K562 (cell line): Measurements from ENCODE around the gene NLRP9.

ENCODE experiments used
- ATF3 ChIP-seq, 2 experiments: fragments of 450-650 bp in 1 of 2; sonication (generic) in 1 of 2; formaldehyde crosslinking in 1 of 2; IDR thresholded peaks in 1 of 2; conservative IDR thresholded peaks in 1 of 2; 2 replicates each; pipeline versions ENCODE4 v1.6.1 to v1.8.1; 2016 to 2023; ENCODE audit warnings: mild to moderate bottlenecking in 2 of 2, moderate library complexity in 2 of 2, inconsistent platforms in 1 of 2, missing genetic modification reagents in 1 of 2
- REST ChIP-seq, 2 experiments: fragments of 450-650 bp; formaldehyde crosslinking in 1 of 2; IDR thresholded peaks; 2 replicates each; pipeline versions ENCODE4 v1.4.0 to v1.6.1; 2014 to 2020; ENCODE audit warnings: mild to moderate bottlenecking in 2 of 2, borderline replicate concordance in 1 of 2, low read depth in 1 of 2
- ZNF76 ChIP-seq: fragments of 250-450 bp; sonication (Bioruptor Pico); IDR thresholded peaks from 2 replicates; pipeline ENCODE4 v1.4.0; 2020; ENCODE audit warnings: mild to moderate bottlenecking, moderate library complexity, borderline replicate concordance
- ZZZ3 ChIP-seq: fragments of 450-650 bp; IDR thresholded peaks from 2 replicates; pipeline ENCODE4 v1.6.1; 2016; ENCODE audit warnings: antibody characterized with exemption, mild to moderate bottlenecking, moderate library complexity

GRCh38 chr19:55703790-55704215 lies 34.4 kb downstream of the NLRP9 start:
- TF ChIP-seq REST (IDR thresholded peaks at IDR 0.05; ENCODE audit: borderline replicate concordance) = 0 out of 2 replicates have a peak, but pooled peaks have one; percentile 31
- no peak for TF ChIP-seq REST (CRISPR knock-in tag; IDR thresholded peaks at IDR 0.05; ENCODE audit: low read depth)
- no peak for TF ChIP-seq ZNF76 (CRISPR knock-in tag)
- TF ChIP-seq ATF3 (IDR thresholded peaks at IDR 0.05) = peak; percentile 32
- TF ChIP-seq ATF3 (CRISPR knock-in tag; conservative IDR thresholded peaks at IDR 0.05) = no peak
- no peak for TF ChIP-seq ZZZ3
